Raji (cell line): ENCODE results near the gene PIP4K2C.

Experiments used
- POLR2A ChIP-seq: IDR thresholded peaks from 2 replicates; pipeline ENCODE4 v1.6.1; 2011; ENCODE audit warnings: low read depth, low read length, control low read depth; ENCODE audit not compliant: insufficient read depth

Gene PIP4K2C

DNA sequence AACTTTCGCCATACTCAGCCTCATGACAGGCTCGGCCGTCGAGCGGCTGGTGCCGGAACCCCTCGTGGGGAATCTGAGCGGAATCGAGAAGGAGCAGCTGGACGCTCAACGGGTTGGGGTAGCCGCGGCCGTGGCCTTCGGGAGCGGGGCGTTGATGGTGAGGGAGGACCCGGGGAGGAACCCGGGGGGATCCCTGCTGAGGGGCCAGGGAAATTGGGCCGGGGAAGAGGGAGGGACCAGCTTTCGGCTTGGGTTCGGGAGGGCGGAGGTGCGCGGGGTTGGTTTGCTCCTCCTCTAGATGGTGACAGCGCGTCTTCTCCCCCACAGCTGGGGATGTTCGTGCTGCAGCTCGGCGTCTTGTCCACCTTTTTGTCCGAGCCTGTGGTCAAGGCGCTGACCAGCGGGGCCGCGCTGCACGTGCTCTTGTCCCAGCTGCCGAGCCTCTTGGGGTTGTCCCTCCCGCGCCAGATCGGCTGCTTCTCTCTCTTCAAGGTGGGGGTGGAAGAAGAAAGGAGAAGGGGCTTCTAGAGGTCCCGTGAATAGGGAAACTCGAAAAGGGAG lies 30.0 kb downstream of the PIP4K2C start:
- TF ChIP-seq POLR2A, result no peak

GRCh38 chr12:57621497-57622292 lies 30.7 kb downstream of the PIP4K2C start:
- TF ChIP-seq POLR2A, result no peak

GRCh38 chr12:57622293-57623245 lies 31.6 kb downstream of the PIP4K2C start:
- TF ChIP-seq POLR2A, result no peak

GRCh38 chr12:57623385-57623784 lies 32.4 kb downstream of the PIP4K2C start:
- no peak for TF ChIP-seq POLR2A

- TF ChIP-seq POLR2A, result no peak
Observed at GRCh38 chr12:57623811-57624390, 32.9 kb downstream of the PIP4K2C start.

DNA sequence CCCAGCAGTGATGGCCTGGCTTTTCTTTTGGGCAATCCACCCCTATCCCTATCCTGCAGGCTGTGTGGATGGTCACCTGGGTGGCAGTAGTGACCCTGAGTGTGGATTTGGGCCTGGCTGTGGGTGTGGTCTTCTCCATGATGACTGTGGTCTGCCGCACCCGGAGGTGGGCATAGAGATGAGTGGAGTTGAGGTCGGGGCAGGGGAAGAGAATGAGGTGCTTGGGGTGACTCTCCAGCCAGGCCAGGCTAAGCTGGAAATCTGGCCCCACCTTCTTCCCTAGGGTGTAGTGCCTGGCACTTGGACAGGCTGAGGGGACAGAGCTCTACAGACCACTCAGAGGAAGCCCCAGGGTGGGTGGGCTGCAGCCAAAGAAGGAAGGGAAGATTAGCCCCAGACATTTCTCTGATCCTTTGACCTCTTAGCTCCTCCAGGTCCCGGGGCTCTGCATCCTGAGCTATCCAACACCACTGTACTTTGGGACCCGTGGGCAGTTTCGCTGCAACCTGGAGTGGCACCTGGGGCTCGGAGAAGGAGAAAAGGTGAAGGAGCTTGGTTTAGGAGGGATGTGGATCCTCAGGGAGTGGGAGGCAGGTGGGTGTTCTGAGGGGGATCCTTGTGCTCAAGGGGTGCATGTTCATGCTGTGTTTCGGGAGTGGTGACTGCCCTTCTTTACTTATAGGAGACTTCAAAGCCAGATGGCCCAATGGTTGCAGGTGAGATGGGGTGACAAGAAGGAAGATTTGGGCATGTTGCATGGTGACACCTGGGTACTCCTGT lies 33.6 kb downstream of the PIP4K2C start:
- no peak for TF ChIP-seq POLR2A

GRCh38 chr12:57625261-57626032 lies 34.5 kb downstream of the PIP4K2C start:
- no peak for TF ChIP-seq POLR2A

GRCh38 chr12:57626111-57626920 lies 35.3 kb downstream of the PIP4K2C start:
- no peak for TF ChIP-seq POLR2A

- TF ChIP-seq POLR2A, result no peak
Observed at GRCh38 chr12:57626921-57627445, 36.0 kb downstream of the PIP4K2C start.

GRCh38 chr12:57627501-57628279 lies 36.7 kb downstream of the PIP4K2C start:
- no peak for TF ChIP-seq POLR2A

GRCh38 chr12:57628280-57629191 lies 37.5 kb downstream of the PIP4K2C start:
- TF ChIP-seq POLR2A, result no peak
